ENCODE data around the gene KASH5.
"Not testable (repeated sequence)": the region's sequence is repeated elsewhere in the genome, so short reads cannot be mapped to it uniquely, and the experiment has no call there.

The KASH5 gene

DNA sequence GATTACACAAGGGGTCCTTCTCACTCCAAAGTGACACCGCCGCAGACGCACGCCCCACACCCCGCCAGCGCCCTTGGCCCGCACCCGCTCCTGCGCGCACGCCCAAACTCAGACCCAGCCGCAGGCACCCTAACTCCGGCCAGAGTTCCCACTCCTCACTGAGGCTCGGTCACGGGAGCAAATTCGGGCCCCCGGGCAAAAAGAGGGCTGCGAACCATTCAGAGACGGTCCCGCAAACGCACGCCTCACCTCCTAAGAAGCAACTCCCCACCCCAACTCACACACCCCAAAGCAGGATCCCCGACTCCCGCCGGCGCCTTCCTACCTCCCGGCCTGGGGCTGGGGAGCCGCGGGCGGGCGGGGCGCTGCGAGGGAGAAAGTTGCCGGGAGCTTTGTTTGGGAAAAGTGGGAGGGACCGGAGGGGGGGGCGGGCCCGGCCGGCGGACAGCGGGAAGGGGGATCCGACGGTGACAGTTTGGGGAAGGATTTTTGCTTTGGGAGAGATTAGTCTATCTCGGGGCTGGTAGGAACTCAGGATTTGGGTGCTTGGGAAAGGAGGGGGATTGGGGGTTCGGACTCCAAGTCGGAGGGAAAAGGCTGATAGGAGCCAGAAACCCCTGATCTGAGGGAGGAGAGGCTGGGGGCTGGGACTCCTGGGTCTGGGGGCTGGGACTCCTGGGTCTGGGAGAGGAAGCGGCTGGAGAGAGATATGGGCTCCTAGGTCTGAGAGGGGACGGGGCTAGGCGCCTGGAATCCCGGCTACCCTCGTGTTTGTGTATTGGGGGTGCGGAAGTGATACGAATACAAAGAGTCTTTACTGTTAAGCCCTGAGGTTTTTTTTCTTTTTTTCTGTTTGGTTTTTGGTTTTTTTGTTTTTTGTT, 25.8 kb upstream of the KASH5 start, which contains the start of gene TEAD2:
TSS of gene TEAD2 (minus strand) at position 369 of the 881 bp plus-strand sequence. CDS start 2,341 bp downstream, outside the sequence.
- no peak for DNase-seq

DNA sequence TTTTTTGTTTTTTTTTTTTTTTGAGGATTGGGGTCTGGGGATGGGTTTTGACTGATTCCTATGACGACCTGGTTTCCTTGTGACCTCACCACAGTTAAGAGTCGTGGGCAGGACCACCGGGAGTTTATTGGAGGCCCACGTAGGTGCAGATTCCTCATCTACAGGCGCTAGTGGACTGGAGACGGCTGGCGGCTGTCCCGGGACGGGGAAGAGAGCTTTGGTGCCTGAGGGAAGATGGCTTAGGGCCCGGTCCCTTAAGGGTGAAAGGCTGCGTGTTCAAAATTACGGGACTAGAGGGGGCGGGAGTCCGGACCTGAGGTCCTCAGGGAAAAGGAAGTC, 25.2 kb upstream of the KASH5 start:
- DNase-seq: no peak

DNA sequence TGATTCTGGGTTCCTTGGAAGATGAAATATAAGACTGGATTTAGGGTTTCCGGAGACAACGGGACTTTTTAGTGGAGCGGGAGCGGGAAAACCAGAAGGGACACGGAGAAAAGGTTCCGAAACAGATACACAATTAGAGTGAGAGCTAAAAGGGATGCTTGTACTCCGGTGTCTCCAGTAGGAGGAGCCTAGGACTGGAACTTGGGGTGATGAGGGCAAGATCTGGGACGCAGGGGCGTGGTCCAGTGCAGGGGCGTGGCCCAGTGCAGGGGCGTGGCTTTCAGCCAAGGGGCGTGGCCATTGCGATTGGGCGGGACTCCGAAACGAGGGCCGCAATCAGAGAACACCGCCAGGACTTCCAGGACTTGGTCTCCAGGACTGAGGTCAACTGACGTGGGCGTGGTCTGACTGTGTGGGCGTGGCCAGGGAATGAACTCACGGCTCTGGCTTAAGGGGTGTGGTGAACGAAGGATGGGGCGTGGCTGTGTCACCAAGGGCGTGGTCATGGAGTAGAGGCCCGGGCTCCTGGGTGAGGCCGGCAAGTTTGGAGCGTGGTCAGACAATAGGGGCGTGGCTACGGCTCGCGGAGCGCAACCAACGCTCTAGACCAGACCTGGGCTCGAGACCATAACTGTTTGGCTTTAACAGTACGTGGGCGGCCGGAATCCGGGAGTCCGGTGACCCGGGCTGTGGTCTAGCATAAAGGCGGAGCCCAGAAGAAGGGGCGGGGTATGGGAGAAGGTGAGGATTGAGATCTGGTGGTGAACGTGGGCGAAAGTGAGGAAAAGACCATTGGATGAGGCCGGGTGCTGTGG, 24.6 kb upstream of the KASH5 start, which contains the start of gene DKKL1:
TSS of gene DKKL1 (plus strand) at position 610 of the 815 bp plus-strand sequence. CDS start at position 732, 122 bp downstream.
- no peak for DNase-seq

DNA sequence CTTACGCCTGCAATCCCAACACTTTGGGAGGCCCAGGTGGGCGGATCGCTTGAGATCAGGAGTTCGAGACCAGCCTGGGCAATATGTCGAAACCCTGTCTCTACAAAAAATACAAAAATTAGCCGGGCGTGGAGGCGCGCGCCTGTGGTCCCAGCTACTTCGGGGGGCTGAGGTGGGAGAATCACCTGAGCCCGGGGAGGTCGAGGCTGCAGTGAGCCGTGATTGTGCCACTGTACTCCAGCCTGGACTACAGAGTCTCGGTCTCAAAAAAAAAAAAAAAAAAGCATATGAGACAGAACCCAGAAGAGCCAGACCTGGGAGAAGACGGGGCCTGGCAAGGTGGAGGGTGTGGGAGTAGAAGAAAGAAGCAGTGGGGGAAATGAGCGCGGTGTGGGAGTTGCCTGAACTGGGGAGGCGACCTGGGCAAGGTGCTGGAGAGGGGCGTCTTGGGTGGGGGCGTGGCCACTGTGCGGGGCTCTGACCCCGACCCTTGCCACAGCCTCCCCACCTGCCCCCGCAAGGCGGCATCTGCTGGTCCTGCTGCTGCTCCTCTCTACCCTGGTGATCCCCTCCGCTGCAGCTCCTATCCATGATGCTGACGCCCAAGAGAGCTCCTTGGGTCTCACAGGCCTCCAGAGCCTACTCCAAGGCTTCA, 23.8 kb upstream of the KASH5 start:
- DNase-seq: no peak

DNA sequence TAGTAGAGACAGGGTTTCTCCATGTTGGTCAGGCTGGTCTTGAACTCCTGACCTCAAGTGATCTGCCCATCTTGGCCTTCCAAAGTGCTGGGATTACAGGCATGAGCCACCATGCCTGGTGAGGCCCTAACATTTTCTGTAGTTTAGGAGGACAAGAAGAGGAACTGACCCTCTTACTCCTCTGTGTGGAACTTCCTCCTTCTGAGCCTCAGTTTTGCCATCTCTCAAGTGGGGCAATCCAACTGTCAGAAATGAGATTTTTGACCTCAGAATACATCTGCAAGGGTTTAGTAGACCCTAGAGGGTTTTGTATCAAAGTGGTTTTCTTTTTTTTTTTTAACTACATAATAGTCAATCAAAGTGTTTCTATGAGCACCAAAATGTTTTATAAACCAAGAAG, 21.9 kb upstream of the KASH5 start:
- no peak for DNase-seq

DNA sequence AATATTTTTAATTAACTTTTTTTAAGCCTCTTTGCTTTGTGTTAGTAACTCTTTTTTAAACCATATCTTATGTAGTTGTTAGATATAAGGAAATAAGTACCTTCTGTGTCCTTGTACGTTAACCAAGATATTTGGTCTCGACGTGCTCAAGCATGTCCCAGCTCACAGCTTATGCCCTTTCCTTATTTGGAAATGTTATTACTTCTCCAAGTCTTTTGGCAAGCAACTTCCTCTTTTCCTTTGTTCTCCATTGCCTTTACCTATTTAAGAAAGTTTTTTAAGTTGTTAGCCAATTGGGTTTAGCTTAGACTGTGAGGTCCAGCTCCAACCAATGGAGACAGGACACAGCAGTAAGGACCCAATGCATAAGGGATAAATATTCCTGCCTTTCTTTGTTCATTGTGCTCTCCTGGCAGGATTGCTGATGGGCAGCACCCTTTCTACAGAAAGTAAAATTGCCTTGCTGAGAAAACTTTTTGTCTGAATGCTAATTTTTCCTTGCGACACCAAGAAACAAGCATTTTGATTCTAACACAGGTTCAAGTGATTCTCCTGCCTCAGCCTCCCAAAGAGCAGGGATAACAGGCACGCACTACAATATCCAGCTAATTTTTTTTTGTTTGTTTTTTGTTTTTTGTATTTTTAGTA, 19.2 kb upstream of the KASH5 start:
- no peak for DNase-seq

DNA sequence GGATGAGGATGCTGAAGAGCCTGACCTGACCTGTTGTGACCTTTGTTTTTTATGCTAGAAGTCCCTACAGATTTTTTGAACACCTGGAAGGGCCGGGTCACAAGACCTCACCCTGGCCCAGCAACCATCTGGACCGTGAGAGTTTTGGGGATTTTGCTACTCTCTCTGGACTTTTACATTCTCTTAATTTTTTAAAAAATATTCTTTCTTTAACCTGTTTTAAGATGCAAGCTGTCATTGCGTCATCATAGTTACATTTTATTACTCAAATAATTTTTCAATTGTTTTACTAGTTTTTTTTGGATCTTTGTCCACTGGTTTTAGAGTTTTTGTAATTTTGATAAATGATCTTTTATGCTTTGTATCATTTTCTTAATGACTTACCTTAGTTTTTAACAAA, 16.9 kb upstream of the KASH5 start:
- DNase-seq: no peak

DNA sequence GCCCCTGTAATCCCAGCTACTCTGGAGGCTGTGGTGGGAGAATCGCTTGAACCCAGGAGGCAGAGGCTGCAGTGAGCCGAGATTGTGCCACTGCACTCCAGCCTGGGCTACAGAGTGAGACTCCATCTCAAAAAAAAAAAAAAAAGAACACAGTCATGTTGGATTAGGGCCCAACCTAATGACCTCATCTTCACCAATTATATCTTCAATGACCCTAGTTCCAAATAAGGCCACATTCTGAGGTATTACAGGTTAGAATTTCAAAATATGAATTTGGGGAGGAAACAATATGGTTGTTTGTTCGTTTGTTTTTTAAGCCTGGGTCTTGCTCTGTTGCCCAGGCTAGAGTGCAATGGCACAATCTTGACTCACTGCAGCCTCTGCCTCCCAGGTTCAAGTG, 14.9 kb upstream of the KASH5 start:
- DNase-seq: not testable (repeated sequence)

DNA sequence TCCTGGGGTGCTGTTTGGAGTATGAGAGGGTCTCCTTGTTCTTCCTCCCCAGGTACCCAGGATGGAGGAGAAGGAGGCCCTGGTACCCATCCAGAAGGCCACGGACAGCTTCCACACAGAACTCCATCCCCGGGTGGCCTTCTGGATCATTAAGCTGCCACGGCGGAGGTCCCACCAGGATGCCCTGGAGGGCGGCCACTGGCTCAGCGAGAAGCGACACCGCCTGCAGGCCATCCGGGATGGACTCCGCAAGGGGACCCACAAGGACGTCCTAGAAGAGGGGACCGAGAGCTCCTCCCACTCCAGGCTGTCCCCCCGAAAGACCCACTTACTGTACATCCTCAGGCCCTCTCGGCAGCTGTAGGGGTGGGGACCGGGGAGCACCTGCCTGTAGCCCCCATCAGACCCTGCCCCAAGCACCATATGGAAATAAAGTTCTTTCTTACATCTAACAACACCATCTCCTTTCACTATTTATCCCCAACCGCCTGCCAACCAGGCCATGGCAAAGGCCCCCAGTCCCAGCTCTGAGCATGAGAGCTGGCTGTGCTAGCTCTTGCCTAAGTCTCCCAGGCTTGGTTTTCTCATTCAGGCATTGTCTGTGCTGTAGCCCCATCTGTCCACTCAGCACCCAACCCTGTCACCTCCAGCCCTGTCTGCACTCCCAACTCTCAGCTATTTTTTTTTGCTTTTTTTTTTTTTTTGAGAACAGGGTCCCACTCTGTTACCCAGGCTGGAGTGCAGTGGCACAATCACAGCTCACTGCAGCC, 13.2 kb upstream of the KASH5 start:
- no peak for DNase-seq

DNA sequence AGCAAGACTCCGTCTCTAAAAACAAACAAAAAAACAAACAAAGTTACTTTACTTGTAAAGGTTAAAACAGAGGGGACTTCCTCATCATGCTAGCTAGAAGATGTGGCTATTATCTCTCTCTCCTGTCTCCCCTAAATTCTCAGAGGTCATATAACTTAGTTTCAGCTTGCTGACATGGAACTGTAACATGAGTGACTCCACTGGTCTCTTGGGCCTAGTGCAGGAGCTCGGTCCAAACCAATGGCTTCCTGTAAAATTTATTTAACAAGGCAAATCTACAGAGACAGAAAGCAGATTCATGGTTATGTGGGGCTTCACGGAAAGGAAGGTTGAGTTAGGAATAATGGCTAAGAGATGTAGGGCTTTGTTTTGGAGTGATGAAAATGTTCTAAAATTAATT, 9.5 kb upstream of the KASH5 start:
- DNase-seq: no peak

DNA sequence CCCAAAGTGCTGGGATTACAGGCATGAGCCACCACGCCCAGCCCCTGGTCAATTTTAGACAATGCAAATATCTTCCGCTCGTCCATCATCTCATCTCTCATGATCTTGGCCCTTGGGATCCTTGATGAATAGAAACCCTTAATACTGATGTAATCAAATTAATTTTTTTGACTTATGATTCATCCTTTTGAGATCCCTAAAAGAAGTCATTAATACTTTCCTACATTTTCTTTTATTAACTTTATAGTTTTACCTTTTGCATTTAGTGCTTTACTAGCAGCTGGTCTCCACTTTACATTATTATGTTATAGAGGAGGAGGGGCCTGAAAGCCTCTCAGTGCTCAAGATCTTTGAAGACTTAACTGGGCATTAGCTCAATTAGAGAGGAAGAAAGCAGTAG, 7.7 kb upstream of the KASH5 start:
- DNase-seq: no peak

DNA sequence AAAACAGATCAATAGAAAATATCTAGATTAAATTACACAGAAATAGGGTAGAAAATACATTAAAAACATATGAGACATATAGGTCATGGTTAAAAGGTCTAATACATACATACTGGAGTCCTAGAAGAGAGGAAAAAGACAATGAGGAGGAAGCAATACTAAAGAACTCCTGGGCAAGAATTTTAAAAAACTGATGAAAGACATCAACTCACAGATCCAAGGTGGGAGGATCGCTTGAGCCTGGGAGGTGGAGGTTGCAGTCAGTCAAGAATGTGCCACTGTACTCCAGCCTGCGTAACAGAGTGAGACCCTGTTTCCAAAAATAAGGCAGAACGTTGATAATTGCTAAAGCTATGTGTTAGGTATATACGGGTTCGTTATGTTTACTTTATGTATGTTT, 5.4 kb upstream of the KASH5 start:
- DNase-seq: no peak

DNA sequence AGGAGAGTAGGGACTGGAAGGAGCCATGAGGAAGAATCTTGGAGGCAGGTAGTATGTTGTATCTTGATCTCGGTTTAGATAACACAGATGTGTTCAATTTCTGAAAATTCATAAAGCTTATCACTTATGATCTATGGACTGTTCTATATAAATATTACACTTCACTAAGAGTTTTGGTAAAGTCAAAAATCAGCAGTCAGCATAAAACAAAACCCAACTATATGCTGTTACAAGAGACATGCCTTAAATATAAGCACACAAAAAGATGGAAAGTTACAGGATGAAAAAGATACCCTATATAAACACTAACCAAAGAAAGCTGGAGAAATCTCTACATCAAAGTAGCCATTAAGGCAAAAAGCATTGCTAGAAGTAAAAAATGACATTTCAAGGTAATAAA, 4.5 kb upstream of the KASH5 start:
- DNase-seq: no peak

DNA sequence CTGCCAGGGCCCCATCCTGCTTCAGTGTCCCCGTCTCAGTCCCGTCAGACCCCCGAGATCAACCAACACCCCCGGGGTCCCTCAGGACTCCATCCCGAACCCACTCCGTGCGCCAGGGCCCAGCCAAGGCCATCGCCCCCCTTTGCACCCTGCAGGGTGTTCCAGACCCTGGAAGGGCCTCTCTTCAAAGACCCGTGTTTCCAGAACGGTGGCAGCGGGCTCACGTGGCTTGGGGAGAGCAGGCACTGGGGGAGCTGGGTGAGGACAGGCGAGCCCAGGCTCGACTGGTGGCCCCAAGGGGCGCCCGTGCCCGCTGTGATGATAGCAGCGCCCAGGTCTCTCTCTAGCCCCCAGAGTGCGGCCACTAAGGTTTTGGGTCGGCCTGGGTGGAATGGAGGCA, 1.4 kb downstream of the KASH5 start:
- no peak for DNase-seq

DNA sequence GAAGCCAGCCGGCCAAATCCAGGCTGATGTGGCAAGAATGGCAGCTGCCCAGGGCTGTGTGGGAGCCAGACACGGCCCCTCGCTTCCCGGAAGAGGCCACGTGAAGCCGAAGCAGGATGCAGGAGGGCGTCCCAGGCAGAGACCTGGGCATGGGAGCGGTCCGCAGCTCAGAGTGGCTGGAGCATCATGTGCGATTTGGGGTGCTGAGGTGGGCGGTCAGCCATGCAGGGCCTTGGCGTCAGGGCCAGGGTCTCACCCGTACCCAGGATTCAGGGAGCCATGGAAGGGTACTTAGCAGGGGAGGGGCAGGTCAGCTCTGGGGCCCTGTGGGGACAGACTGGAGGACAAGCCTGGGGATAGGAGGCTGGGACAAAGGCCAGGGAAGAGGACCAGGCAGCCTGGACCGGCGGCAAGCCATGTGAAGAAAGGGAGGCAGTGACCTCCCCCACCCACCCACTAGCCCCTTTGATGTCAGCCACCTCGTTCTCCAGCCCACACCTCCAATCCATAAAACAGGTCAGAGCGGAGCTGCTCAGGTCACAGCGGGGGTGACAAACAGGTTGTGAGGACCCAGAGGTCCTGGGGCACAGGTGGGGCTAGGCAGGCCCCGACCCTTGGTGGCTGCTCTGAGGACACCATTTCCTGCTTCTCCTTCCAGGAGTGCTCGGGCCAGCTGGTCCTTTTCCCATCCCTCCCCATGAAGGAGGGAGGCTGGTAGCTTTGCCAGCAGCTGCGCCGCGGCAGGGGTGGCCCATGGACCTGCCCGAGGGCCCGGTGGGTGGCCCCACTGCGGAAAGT, 2.3 kb downstream of the KASH5 start:
- DNase-seq: no peak

DNA sequence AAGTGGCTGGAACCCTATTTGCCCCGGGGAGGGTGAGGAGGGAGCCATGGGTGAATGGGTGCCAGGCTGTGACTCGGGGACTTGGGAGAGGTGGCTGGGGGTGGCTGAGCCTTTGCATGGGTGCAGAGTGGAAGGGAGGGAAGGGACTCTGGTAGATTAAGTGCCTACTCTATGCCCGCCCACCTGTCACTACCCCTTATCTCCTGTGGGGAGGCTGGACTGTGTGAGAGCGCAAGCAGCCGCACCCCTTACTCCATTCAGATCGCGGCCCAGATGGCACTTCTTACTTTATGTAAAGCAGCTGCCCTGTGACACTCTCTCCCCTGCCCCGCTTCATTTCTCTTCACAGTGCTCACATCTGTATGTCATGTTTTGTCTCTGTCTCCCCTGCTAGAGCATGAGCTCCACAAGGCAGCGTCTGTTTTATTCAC, 2.9 kb downstream of the KASH5 start:
- peak; percentile 37 for DNase-seq

DNA sequence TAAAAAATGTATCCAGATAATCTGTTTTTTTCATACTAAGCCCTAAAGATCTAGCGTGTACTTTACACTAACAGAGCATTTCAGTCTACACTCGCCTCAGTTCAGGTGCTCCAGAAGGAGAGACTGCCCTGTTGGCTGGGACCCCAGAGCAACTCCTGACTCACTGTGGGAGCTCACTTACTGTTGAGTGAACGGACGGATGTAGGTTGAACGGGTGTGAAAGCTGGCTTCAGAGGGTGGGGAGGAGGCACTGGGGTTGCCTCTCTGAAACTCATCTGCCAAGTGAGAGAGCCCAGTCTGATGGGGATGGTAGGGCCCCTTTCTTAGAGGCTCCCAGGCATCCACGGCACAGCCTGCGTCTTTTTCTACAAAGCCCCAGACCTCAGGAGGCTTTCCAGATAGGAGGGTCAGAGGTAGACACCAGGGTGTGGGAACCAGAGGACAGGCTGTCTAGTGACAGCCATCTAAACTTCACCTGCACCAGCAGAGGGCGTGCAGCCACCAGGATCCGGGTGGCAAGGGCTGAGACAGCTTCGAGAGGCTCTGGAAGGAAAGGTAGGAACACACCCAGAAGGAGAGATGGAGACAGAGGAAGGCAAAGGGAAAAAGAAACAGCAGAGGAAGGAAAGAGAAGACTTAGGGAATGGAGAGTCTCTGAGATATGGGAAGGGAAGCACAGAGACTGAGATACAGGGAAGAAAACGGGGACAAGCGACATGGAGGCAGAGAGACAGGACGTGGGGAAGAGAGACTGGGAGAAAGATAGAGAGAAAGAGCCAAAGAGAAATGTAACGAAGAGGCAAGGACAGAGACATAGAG, 3.7 kb downstream of the KASH5 start:
- peak; percentile 66 for DNase-seq

DNA sequence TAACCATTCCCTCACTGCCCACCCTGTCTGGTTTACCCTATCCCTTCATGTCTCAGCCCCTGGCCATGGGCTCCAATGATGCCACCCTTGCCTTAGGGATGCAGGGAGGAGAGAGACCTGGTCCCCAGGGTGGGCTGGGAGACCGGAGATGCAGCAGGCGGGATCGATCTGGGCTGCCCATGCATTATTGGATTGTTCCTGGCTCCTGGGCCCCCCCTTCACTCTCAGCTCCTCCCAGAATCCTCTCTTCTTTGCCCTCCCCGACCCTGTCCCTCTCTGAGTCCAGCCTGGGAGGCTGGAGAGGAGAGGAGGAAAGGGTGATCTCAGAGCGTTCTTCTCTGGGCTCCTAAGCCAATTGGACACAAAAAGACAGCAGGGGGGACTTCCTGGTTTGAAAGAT, 5.8 kb downstream of the KASH5 start:
- no peak for DNase-seq

DNA sequence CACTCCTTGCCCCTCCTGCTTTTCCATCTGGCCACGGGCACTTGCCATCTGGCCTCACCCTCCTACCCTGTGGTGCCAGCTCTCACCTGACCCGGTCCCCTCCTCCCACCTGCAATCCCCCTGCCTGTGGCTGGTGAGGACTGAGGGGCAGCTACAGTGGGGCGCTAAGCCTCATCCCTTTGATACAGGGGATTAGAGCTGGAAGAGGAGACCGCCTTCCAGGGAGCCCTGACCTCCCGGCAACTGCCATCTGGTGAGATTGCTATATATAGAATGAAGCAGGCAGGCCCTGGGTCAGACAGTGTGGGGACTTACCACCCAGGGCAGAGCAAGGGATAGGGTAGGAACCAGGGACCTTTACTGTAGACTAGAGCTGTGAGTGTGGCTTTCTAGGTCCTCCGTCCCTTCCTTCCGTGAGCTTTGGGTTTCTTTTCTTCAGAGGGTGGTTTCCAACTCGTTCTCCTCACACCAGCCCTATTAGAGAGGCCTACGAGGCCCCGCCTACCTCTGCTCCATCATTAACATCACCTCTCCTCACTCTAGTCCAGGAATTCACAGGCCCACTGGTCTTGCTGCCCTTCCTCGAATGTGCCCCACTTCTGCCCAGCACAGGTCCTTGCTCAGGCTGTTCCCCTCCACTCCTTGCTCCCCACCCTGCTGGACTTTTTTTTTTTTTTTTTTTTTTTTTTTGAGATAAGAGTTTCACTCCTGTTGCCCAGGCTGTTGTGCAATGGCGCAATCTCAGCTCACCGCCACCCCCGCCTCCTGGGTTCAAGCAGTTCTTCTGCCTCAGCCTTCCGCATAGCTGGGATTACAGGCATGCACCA, 7.7 kb downstream of the KASH5 start:
- no peak for DNase-seq

All from NCI-H345 (cell line).